PFSK-1 (cell line): ENCODE results near the gene ABLIM2.

ENCODE experiments used
- FOXP2 ChIP-seq: optimal IDR thresholded peaks from 2 replicates; pipeline ENCODE3; 2011; ENCODE audit warnings: borderline replicate concordance, control low read depth, inconsistent platforms; ENCODE audit not compliant: insufficient read depth; ENCODE audit errors: extremely low read length, extremely low read depth
- POLR2AphosphoS5 ChIP-seq: IDR thresholded peaks from 2 replicates; pipeline ENCODE4 v1.6.1; 2012; ENCODE audit warnings: low read depth, mild to moderate bottlenecking, control low read depth, low read length, moderate library complexity
- SIN3A ChIP-seq: IDR thresholded peaks from 2 replicates; pipeline ENCODE4 v1.6.1; 2012; ENCODE audit warnings: mild to moderate bottlenecking, low read length, moderate library complexity, borderline replicate concordance; ENCODE audit not compliant: insufficient read depth
- TAF1 ChIP-seq: IDR thresholded peaks from 2 replicates; pipeline ENCODE4 v1.6.1; 2012; ENCODE audit warnings: low read length, control low read depth, borderline replicate concordance; ENCODE audit not compliant: insufficient read depth
- TF ChIP-seq, protein P1 (sequence below), 2 experiments: IDR thresholded peaks; 2 replicates each; pipeline versions ENCODE4 v1.6.1 to v1.8.0; 2011 to 2012; ENCODE audit warnings: low read depth in 2 of 2, low read length in 2 of 2, control low read depth in 1 of 2, inconsistent platforms in 1 of 2, mild to moderate bottlenecking in 1 of 2, moderate library complexity in 1 of 2; ENCODE audit not compliant: insufficient read depth in 1 of 2

Gene ABLIM2

DNA sequence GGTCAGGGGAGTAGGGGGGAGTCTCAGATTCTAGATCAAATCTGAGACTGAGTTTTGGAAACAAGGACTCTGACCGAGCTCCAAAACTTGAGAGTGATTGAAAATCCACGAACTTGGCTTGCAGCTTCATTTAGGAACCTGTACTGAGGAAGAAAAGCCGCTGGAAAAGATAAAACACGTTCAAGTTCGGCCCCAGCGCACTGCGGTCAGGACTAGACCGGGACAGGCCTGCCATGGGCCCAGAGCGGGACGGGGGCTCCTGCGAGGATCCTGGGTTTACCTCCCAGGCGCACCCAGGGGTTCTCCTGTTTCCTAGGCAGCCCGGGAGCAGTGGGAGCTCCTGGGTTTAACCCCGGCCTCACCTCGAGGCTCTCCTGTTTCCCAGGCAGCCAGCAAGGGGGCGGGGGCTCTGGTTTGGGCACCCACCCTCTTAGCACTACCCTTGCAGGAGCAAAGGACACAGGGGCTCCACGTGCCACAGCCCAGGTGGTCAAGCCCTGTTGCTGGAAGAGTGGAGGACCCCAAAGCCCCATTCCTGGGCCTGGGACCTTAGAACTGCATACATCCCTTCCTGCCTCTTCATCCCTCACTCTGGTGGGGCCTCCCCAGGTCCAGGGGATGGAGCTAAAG, 74.5 kb downstream of the ABLIM2 start:
- TF ChIP-seq, protein P1, sequence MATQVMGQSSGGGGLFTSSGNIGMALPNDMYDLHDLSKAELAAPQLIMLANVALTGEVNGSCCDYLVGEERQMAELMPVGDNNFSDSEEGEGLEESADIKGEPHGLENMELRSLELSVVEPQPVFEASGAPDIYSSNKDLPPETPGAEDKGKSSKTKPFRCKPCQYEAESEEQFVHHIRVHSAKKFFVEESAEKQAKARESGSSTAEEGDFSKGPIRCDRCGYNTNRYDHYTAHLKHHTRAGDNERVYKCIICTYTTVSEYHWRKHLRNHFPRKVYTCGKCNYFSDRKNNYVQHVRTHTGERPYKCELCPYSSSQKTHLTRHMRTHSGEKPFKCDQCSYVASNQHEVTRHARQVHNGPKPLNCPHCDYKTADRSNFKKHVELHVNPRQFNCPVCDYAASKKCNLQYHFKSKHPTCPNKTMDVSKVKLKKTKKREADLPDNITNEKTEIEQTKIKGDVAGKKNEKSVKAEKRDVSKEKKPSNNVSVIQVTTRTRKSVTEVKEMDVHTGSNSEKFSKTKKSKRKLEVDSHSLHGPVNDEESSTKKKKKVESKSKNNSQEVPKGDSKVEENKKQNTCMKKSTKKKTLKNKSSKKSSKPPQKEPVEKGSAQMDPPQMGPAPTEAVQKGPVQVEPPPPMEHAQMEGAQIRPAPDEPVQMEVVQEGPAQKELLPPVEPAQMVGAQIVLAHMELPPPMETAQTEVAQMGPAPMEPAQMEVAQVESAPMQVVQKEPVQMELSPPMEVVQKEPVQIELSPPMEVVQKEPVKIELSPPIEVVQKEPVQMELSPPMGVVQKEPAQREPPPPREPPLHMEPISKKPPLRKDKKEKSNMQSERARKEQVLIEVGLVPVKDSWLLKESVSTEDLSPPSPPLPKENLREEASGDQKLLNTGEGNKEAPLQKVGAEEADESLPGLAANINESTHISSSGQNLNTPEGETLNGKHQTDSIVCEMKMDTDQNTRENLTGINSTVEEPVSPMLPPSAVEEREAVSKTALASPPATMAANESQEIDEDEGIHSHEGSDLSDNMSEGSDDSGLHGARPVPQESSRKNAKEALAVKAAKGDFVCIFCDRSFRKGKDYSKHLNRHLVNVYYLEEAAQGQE (IDR thresholded peaks at IDR 0.05; ENCODE audit: insufficient read depth in 1 of 2, low read depth in 2 of 2, low read length in 2 of 2), result no peak
- TF ChIP-seq TAF1, result no peak
- TF ChIP-seq FOXP2, result no peak

DNA sequence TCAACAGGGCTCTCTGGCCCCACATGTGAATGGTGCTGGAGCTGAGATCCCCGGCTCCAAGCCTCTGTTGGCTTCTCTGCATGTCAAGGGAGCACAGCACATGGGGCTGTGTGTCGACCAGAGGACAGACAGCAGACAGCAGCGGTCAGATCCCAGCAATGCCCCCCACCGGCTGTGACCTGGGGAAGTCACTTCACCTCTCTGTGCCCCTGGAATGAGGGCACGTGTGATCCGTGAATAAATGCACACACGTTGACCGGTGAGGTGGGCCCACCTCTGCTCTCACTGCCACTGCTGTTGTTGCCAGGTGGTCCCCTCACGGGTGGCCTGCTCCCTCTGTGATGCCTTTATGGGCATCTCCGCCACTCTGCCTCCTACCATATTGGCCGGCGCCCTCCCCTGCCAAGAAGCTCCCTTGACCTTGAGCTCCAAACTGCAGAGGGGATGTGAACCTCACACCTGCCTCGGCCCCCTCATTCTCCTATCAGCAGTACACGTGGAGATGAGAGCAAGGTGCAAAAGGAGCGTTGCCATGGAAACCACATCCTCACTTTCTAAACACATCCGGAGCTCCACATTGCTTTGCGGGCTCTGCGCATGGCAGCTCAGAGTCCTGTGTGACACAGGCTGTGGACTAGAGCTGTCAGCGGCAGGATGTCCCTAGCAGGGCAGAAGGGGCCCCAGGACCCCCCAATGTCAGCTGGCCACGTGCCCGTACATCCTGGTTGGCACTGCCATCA, 75.4 kb downstream of the ABLIM2 start:
- TF ChIP-seq SIN3A (no peak), POLR2AphosphoS5 (no peak), FOXP2 (no peak), TAF1 (no peak)
- TF ChIP-seq, protein P1 (IDR thresholded peaks at IDR 0.05; ENCODE audit: insufficient read depth in 1 of 2, low read depth in 2 of 2, low read length in 2 of 2), result no peak

DNA sequence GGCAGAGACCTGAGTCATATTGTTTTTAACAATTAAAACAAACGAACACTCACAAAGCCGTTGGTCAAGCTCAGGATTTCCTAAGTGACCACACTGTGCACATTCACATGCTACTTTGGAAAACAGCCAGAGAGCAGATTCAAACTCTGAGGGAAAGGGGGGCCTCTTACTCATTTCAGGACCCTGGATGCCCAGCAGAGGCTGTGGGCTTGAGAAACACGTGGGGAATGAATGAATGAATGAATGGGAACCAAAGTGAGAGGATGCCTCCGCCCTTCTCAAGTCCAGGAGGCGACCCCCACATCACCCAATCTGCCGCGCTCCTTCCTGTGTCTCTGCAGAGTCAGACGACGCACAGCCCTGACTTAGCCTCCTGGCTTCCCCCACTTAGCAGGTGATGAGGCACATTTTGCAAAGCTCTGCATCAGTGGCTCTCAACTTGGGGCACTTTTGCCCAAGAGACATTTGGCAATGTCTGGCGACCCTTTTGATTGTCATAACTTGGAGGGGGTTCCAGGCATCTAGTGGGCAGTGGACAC, 76.0 kb downstream of the ABLIM2 start:
- TF ChIP-seq, protein P1 (IDR thresholded peaks at IDR 0.05; ENCODE audit: insufficient read depth in 1 of 2, low read depth in 2 of 2, low read length in 2 of 2), result peak in 1 of 2 experiments; percentile 72; a peak in 1 of 4 replicates
- no peak for TF ChIP-seq TAF1
- no peak for TF ChIP-seq FOXP2
- no peak for TF ChIP-seq SIN3A
- TF ChIP-seq POLR2AphosphoS5, result no peak

DNA sequence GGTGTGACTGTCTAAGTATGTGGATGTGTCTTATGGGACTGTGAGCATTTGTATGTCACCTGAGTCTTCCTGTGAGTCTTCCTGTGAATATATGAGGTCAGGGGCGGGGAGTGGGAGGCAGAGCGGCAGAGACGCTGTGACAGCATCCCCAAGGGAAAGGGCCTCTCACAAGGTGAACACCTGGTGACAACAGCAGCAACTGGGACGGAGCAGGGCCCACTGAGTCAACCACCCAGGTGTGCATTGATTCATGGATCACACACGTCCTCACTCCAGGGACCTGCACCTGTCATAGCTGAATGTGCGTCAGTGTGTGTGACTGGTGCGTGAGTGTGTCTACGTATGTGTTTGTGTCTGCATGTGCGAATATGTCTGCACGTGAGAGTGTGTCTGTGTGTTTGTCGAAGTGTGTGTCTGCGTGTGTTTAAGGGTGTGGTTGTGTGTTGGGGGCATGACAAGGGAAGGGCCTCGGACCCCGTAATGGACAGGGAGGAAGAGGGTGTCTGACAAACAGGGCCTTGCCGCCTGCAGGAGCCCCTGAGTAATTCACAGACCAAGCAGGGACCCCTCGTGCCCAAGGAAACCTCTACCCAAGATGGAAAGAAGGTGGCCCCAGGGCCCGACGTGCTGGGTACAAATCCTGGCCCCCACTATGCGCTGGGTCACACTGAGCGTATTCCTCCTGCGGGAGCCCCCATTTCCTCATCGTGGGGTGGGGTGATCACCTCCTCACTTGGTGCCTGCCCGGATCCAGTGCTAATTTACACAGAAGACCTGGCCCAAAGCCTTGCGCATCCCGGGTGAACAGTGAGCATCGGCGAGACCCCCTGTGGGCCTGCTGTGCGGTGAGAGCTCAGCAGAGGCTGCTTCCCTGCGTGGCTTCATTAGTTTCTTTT, 76.7 kb downstream of the ABLIM2 start:
- TF ChIP-seq POLR2AphosphoS5, result no peak

DNA sequence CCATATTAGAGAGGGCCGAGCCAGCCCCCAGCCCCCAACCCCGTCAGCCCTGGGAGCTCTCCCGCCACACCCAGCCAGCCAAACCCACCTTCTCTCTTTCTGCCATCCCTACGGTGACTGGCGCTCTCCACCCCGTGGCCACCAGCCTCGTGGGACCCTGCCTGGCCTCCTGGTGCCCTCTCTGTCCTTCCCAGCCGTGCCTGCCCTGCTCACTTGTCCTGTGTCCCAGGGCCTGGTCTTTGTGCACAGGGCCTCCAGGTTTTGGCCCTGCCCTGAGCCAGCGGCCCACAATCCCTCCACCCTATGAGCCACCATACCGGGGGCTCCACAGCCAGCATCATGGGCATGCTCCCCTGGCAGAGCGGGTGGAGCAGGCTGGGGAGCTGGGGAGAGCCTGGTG, 77.4 kb downstream of the ABLIM2 start:
- TF ChIP-seq TAF1 (no peak), SIN3A (no peak), POLR2AphosphoS5 (no peak), FOXP2 (no peak)
- TF ChIP-seq, protein P1 (IDR thresholded peaks at IDR 0.05; ENCODE audit: insufficient read depth in 1 of 2, low read depth in 2 of 2, low read length in 2 of 2), result no peak
